Hematopoietic multipotent progenitor cell treated with erythropoietin and hydrocortisone succinate and interleukin-3 and kit ligand, for 4 days (in vitro differentiated cells): Measurements from ENCODE around the gene SYDE2.
"Not testable (repeated sequence)": the region's sequence is repeated elsewhere in the genome, so short reads cannot be mapped to it uniquely, and the experiment has no call there.

Source experiments
- DNase-seq: peaks from one replicate; pipeline ENCODE4 v3.0.0-alpha.2; 2015

The SYDE2 gene

GRCh38 chr1:85158910-85159309 lies 41.9 kb downstream of the SYDE2 start:
- no peak for DNase-seq

- no peak for DNase-seq
Measured at GRCh38 chr1:85157436-85157835, 43.4 kb downstream of the SYDE2 start.

- DNase-seq: no peak
Measured at GRCh38 chr1:85153149-85153891, 47.5 kb downstream of the SYDE2 start.

GRCh38 chr1:85151446-85151845 lies 49.4 kb downstream of the SYDE2 start:
- DNase-seq: no peak

- DNase-seq: no peak
Measured at GRCh38 chr1:85149805-85150204, 51.0 kb downstream of the SYDE2 start.

- peak; percentile 3 for DNase-seq
Measured at GRCh38 chr1:85148524-85149250, 52.1 kb downstream of the SYDE2 start.

GRCh38 chr1:85146972-85147359 lies 53.9 kb downstream of the SYDE2 start:
- DNase-seq: no peak

- DNase-seq: not testable (repeated sequence)
Measured at GRCh38 chr1:85146298-85146971, 54.4 kb downstream of the SYDE2 start.

GRCh38 chr1:85144351-85144750 lies 56.5 kb downstream of the SYDE2 start:
- DNase-seq: no peak

- no peak for DNase-seq
Measured at GRCh38 chr1:85142753-85143152, 58.1 kb downstream of the SYDE2 start.

GRCh38 chr1:85138439-85138838 lies 62.4 kb downstream of the SYDE2 start:
- DNase-seq: not testable (repeated sequence)

- DNase-seq: no peak
Measured at GRCh38 chr1:85137660-85138059, 63.2 kb downstream of the SYDE2 start.

- DNase-seq: no peak
Measured at GRCh38 chr1:85135392-85135798, 65.4 kb downstream of the SYDE2 start.

- DNase-seq: peak; percentile 49
Measured at GRCh38 chr1:85134583-85135391, 66.0 kb downstream of the SYDE2 start.

- DNase-seq: no peak
Measured at GRCh38 chr1:85133565-85134159, 67.2 kb downstream of the SYDE2 start.

GRCh38 chr1:85132078-85132720 lies 68.6 kb downstream of the SYDE2 start:
- no peak for DNase-seq

GRCh38 chr1:85128316-85128715 lies 72.5 kb downstream of the SYDE2 start:
- DNase-seq: no peak

GRCh38 chr1:85125891-85126290 lies 74.9 kb downstream of the SYDE2 start:
- no peak for DNase-seq

- DNase-seq: no peak
Measured at GRCh38 chr1:85124091-85124490, 76.7 kb downstream of the SYDE2 start.

GRCh38 chr1:85122169-85122568 lies 78.6 kb downstream of the SYDE2 start:
- DNase-seq: no peak

GRCh38 chr1:85121744-85122143 lies 79.1 kb downstream of the SYDE2 start:
- no peak for DNase-seq

GRCh38 chr1:85118751-85119150 lies 82.1 kb downstream of the SYDE2 start:
- DNase-seq: no peak
